Caco-2 (cell line): ENCODE data around the gene UPK1B. TPM values are rescaled to one million over a fixed set of nuclear protein-coding genes. Genes with fewer than 3 reads are reported as not detected.

ENCODE experiments used
- BruUV-seq: library from RNA; stranded (reverse); fragments of 400-500 nt; replicated peaks from 2 replicates; lab custom pipeline; 2021; lab: Mats Ljungman, UMichigan
- CTCF ChIA-PET: fragments of 300-600 bp; sonication (Branson Sonifier 250); formaldehyde crosslinking; loops from one replicate; lab custom pipeline; 2022; ENCODE audit warnings: antibody characterized with exemption; lab: Charles Lee
- POLR2A ChIA-PET: fragments of 300-600 bp; sonication (Branson Sonifier 250); formaldehyde crosslinking; loops from one replicate; lab custom pipeline; 2022; ENCODE audit warnings: antibody characterized with exemption; lab: Charles Lee
- DNase-seq, 2 experiments: peaks; one replicate each; pipeline versions ENCODE4 v3.0.0 to v3.0.0-alpha.2; 2020 to 2022
- H3K27me3 ChIP-seq: replicated peaks from 2 replicates; pipeline ENCODE4 v1.6.0; 2011; ENCODE audit warnings: low read length; ENCODE audit not compliant: control insufficient read depth, insufficient read depth
- H3K36me3 ChIP-seq: 2 replicates; pipeline ENCODE4 v1.5.1; 2011; ENCODE audit warnings: low read length; ENCODE audit not compliant: control insufficient read depth, insufficient read depth
- H3K4me1 ChIP-seq: fragments of 250-450 bp; sonication (Bioruptor Pico); 2 replicates; pipeline ENCODE4 v1.5.1; 2020; ENCODE audit warnings: mild to moderate bottlenecking
- H3K4me3 ChIP-seq: 2 replicates; pipeline ENCODE4 v1.5.1; 2011; ENCODE audit warnings: low read depth, mild to moderate bottlenecking, control low read depth, low read length
- H3K9me3 ChIP-seq: fragments of 250-450 bp; sonication (Bioruptor Pico); 2 replicates; pipeline ENCODE4 v1.5.1; 2020; ENCODE audit warnings: mild to moderate bottlenecking, moderate library complexity
- H3K27ac Mint-ChIP-seq: one replicate; pipeline ENCODE4 v1.8.0; 2022; ENCODE audit warnings: mixed read lengths; ENCODE audit not compliant: unreplicated experiment
- H3K27me3 Mint-ChIP-seq: one replicate; pipeline ENCODE4 v1.8.0; 2022; ENCODE audit warnings: mixed read lengths; ENCODE audit not compliant: insufficient read depth, unreplicated experiment
- H3K36me3 Mint-ChIP-seq: one replicate; pipeline ENCODE4 v1.8.0; 2022; ENCODE audit warnings: mild to moderate bottlenecking, mixed read lengths; ENCODE audit not compliant: insufficient read depth, unreplicated experiment
- H3K4me1 Mint-ChIP-seq: one replicate; pipeline ENCODE4 v1.8.0; 2022; ENCODE audit warnings: low read depth, mixed read lengths; ENCODE audit not compliant: unreplicated experiment
- H3K4me3 Mint-ChIP-seq: one replicate; pipeline ENCODE4 v1.8.0; 2022; ENCODE audit warnings: mild to moderate bottlenecking, moderate library complexity, mixed read lengths; ENCODE audit not compliant: unreplicated experiment
- H3K9me3 Mint-ChIP-seq: one replicate; pipeline ENCODE4 v1.8.0; 2022; ENCODE audit warnings: mixed read lengths; ENCODE audit not compliant: unreplicated experiment
- intact Hi-C: fragments of 100-400 bp; cut with micrococcal nuclease; formaldehyde crosslinking; loops from one replicate; pipeline ENCODE4 v1.10.0; 2022; ENCODE audit not compliant: unreplicated experiment
- total RNA-seq: library from RNA; stranded (reverse); gene quantifications from 2 replicates; pipeline ENCODE4 v1.2.3, GENCODE V29; 2022
- TF ChIP-seq, protein P1 (sequence below), 2 experiments: fragments of 200-600 bp in 1 of 2; IDR thresholded peaks; 1 replicate in 1 of 2; 2 replicates in 1 of 2; pipeline versions ENCODE4 v1.5.1 to v1.8.0; 2011 to 2022; ENCODE audit warnings: antibody characterized with exemption in 1 of 2, control low read depth in 1 of 2, inconsistent platforms in 1 of 2, low read depth in 1 of 2, low read length in 1 of 2, mild to moderate bottlenecking in 1 of 2, moderate library complexity in 1 of 2; ENCODE audit not compliant: insufficient read depth in 1 of 2, severe bottlenecking in 1 of 2, unreplicated experiment in 1 of 2

The UPK1B gene
- total RNA-seq, 1 experiment from 2014 or later = 0.50 TPM

DNA sequence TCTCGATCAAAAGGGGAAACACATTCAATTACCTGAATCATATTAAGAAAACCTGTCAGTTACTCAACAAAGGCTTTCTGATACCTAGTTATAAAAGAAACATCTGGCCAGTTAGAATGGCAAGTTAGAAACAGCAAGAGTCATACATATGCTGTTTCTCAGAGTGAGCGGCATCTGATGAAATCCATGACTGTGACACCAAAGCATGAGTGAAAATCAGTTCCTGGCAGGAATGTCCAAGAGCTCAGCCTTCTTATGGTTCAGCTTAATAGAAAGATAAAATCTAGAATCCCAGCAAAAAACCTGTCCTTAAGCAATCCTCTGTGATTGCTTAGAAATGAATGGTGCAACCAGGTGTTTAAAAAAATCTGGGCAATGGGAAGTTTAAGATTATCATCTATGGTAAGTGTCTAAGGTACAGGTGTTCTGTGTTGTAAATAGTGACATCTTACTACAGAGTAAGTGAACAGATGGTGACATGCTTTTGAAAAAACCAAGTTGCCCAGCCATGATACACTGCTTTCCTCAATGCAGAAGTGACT, 48.5 kb downstream of the UPK1B start:
- ChIA-PET CTCF (interaction anchor here (1.0 kb wide), 1 partner anchor 131 kb away, joined by 3 read pairs; no protein-coding TSS in a partner anchor), POLR2A (interaction anchor here (1.1 kb wide), 1 partner anchor 18 kb away, joined by 3 read pairs; no protein-coding TSS in a partner anchor)
- no peaks in the 10 kb centered on the region for H3K9me3 Mint-ChIP-seq
- H3K27me3 Mint-ChIP-seq = no peaks in the 10 kb centered on the region
- Histone ChIP-seq H3K36me3 (peaks cover 8% of the 10 kb centered on the region; the same call in 1 of the 2 replicates), H3K9me3 (no peaks in the 10 kb centered on the region), H3K27me3 (no peaks in the 10 kb centered on the region), H3K4me3 (no peak overlapping the region), H3K4me1 (no peaks in the 10 kb centered on the region; the same call in 1 of the 2 replicates)
- H3K36me3 Mint-ChIP-seq = peaks cover 73% of the 10 kb centered on the region
- TF ChIP-seq, protein P1, sequence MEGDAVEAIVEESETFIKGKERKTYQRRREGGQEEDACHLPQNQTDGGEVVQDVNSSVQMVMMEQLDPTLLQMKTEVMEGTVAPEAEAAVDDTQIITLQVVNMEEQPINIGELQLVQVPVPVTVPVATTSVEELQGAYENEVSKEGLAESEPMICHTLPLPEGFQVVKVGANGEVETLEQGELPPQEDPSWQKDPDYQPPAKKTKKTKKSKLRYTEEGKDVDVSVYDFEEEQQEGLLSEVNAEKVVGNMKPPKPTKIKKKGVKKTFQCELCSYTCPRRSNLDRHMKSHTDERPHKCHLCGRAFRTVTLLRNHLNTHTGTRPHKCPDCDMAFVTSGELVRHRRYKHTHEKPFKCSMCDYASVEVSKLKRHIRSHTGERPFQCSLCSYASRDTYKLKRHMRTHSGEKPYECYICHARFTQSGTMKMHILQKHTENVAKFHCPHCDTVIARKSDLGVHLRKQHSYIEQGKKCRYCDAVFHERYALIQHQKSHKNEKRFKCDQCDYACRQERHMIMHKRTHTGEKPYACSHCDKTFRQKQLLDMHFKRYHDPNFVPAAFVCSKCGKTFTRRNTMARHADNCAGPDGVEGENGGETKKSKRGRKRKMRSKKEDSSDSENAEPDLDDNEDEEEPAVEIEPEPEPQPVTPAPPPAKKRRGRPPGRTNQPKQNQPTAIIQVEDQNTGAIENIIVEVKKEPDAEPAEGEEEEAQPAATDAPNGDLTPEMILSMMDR (IDR thresholded peaks at IDR 0.05; ENCODE audit: insufficient read depth in 1 of 2, low read depth in 1 of 2, low read length in 1 of 2, severe bottlenecking in 1 of 2, unreplicated experiment in 1 of 2) = no peak
- no peak for DNase-seq
- no peak overlapping the region for H3K4me3 Mint-ChIP-seq
- peaks cover 19% of the 10 kb centered on the region for H3K4me1 Mint-ChIP-seq
- BruUV-seq = no TSS peak
- no peak overlapping the region for H3K27ac Mint-ChIP-seq
- intact Hi-C loops = no loop called here

DNA sequence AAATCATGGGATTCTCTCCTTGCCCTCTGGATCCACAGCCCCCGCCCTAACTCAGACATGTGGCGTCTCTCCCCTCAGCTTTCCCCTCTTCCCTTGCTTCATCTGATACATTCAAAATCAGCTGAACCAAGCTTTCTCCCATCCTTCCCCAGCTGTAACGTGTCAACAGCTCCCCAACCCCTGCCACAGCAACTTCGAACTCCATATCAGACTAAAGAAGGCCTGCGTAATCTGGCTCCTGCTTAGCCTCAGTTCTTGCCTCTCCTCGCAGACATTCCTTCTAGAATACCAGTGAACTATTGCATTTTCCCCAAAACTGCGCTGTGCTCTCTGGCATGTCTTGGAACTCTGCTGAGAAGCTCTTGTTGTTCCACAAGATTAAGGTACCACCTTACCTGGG, 49.0 kb downstream of the UPK1B start:
- Histone ChIP-seq H3K27me3 (no peaks in the 10 kb centered on the region), H3K9me3 (no peaks in the 10 kb centered on the region), H3K4me3 (no peak overlapping the region), H3K36me3 (peaks cover 5% of the 10 kb centered on the region; the same call in 1 of the 2 replicates), H3K4me1 (no peaks in the 10 kb centered on the region)
- no TSS peak for BruUV-seq
- DNase-seq = no peak
- Mint-ChIP-seq H3K4me1 (peaks cover 19% of the 10 kb centered on the region), H3K4me3 (no peak overlapping the region), H3K36me3 (peaks cover 70% of the 10 kb centered on the region), H3K27me3 (no peaks in the 10 kb centered on the region), H3K9me3 (no peaks in the 10 kb centered on the region), H3K27ac (no peak overlapping the region)
- intact Hi-C loops = no loop called here
- TF ChIP-seq, protein P1 (IDR thresholded peaks at IDR 0.05; ENCODE audit: insufficient read depth in 1 of 2, low read depth in 1 of 2, low read length in 1 of 2, severe bottlenecking in 1 of 2, unreplicated experiment in 1 of 2) = no peak
- ChIA-PET CTCF (interaction anchor here (1.0 kb wide), 1 partner anchor 131 kb away, joined by 3 read pairs; no protein-coding TSS in a partner anchor), POLR2A (interaction anchor here (1.1 kb wide), 1 partner anchor 18 kb away, joined by 3 read pairs; no protein-coding TSS in a partner anchor)

DNA sequence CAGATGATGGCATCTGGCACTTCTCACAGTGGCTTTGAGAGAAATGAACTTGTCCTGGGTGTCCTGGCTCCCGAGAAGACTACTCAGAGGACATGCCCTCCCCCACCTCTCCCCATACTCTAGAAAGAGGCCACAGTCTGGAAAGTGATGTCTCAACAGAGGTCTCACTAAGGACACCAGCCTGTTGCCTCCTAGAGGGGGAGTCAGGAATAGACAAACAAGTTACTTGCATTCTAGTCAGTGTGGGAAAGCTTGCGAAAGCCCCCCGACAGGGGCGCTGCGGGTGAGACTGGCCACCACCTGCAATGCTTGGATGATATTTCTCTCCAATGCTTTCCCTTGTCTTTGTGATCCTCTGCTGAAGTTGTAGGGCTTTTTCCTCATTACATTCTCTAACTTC, 50.1 kb downstream of the UPK1B start:
- Mint-ChIP-seq H3K9me3 (no peaks in the 10 kb centered on the region), H3K4me3 (no peak overlapping the region), H3K4me1 (peaks cover 19% of the 10 kb centered on the region), H3K36me3 (peaks cover 73% of the 10 kb centered on the region), H3K27ac (no peak overlapping the region), H3K27me3 (no peaks in the 10 kb centered on the region)
- BruUV-seq = no TSS peak
- intact Hi-C loops = no loop called here
- ChIA-PET POLR2A (no interaction called here), CTCF (no interaction called here)
- Histone ChIP-seq H3K4me1 (no peaks in the 10 kb centered on the region), H3K4me3 (no peak overlapping the region), H3K36me3 (peaks cover 1% of the 10 kb centered on the region; the same call in 1 of the 2 replicates), H3K9me3 (no peaks in the 10 kb centered on the region), H3K27me3 (no peaks in the 10 kb centered on the region)
- DNase-seq = no peak
- TF ChIP-seq, protein P1 (IDR thresholded peaks at IDR 0.05; ENCODE audit: insufficient read depth in 1 of 2, low read depth in 1 of 2, low read length in 1 of 2, severe bottlenecking in 1 of 2, unreplicated experiment in 1 of 2) = no peak
